Activated naive CD8-positive, alpha-beta T cell treated with anti-CD3 and anti-CD28 coated beads, Interleukin-2, amount 10 ng/mL, durations not matched to agents 7 days and 5 days (primary cell): ENCODE data around the gene BORCS8. TPM values are rescaled to one million over a fixed set of nuclear protein-coding genes. Genes with fewer than 3 reads are reported as not detected.

Experiments used
- total RNA-seq, 2 experiments: library from RNA; stranded (reverse); gene quantifications; one replicate each; pipeline ENCODE4 v1.2.3, GENCODE V29; 2021

BORCS8 gene
- total RNA-seq, 2 experiments from 2014 or later: 31.9 to 32.4 TPM

Other genes with a start within 250 kb of the BORCS8 start
- 100 to 1,000 TPM; 150 to 155 TPM for gene SUGP2, start 158.6 kb downstream of the BORCS8 start, total RNA-seq
- 10 to 100 TPM; 23.3 to 26.2 TPM for gene ARMC6, start 158.5 kb downstream of the BORCS8 start, total RNA-seq
- 10 to 100 TPM; 20.4 to 22.0 TPM for gene SLC25A42, start 128.2 kb downstream of the BORCS8 start, total RNA-seq
- gene TMEM161A, start 53.7 kb downstream of the BORCS8 start, total RNA-seq: 10 to 100 TPM; 25.8 to 30.5 TPM
- gene MEF2B, start 21.9 kb downstream of the BORCS8 start, total RNA-seq: 1 to 10 TPM; 5.2 TPM
- gene RFXANK, start 106 bp upstream of the BORCS8 start, total RNA-seq: 10 to 100 TPM; 87.0 to 94.4 TPM
- gene NR2C2AP, start 11.3 kb upstream of the BORCS8 start, total RNA-seq: 10 to 100 TPM; 29.1 to 32.9 TPM
- gene NCAN, start 19.8 kb upstream of the BORCS8 start, total RNA-seq: not detected
- not detected for gene TM6SF2, start 81.1 kb upstream of the BORCS8 start, total RNA-seq
- 10 to 100 TPM; 66.8 to 70.6 TPM for gene SUGP1, start 128.4 kb upstream of the BORCS8 start, total RNA-seq
- 100 to 1,000 TPM; 103 to 105 TPM for gene MAU2, start 128.7 kb upstream of the BORCS8 start, total RNA-seq
- 100 to 1,000 TPM; 152 to 153 TPM for gene GATAD2A, start 213.5 kb upstream of the BORCS8 start, total RNA-seq